IPS-20b (cell line): ENCODE results near the gene DSCAML1.

ENCODE experiments used
- H3K27ac ChIP-seq: one replicate; pipeline ENCODE4 v1.5.1; 2013; ENCODE audit warnings: low read length
- H3K27me3 ChIP-seq: 2 replicates; pipeline ENCODE4 v1.6.1; 2013; ENCODE audit warnings: mild to moderate bottlenecking, low read length, inconsistent platforms; ENCODE audit not compliant: insufficient read depth
- H3K36me3 ChIP-seq: 2 replicates; pipeline ENCODE4 v1.6.1; 2013; ENCODE audit warnings: low read depth, mild to moderate bottlenecking, inconsistent platforms, low read length, moderate library complexity; ENCODE audit not compliant: insufficient read depth
- H3K4me1 ChIP-seq: 2 replicates; pipeline ENCODE4 v1.6.1; 2013; ENCODE audit warnings: mild to moderate bottlenecking, control low read depth, inconsistent platforms, low read length, moderate library complexity; ENCODE audit not compliant: insufficient read depth
- H3K4me3 ChIP-seq: 2 replicates; pipeline ENCODE4 v1.5.1; 2013; ENCODE audit warnings: mild to moderate bottlenecking, low read length, inconsistent platforms
- H3K9ac ChIP-seq: 2 replicates; pipeline ENCODE4 v1.6.1; 2013; ENCODE audit warnings: low read depth, mild to moderate bottlenecking, inconsistent platforms, low read length, moderate library complexity
- H3K9me3 ChIP-seq: 2 replicates; pipeline ENCODE4 v1.6.1; 2013; ENCODE audit warnings: mild to moderate bottlenecking, low read depth, low read length, inconsistent platforms; ENCODE audit not compliant: insufficient read depth

The DSCAML1 gene

DNA sequence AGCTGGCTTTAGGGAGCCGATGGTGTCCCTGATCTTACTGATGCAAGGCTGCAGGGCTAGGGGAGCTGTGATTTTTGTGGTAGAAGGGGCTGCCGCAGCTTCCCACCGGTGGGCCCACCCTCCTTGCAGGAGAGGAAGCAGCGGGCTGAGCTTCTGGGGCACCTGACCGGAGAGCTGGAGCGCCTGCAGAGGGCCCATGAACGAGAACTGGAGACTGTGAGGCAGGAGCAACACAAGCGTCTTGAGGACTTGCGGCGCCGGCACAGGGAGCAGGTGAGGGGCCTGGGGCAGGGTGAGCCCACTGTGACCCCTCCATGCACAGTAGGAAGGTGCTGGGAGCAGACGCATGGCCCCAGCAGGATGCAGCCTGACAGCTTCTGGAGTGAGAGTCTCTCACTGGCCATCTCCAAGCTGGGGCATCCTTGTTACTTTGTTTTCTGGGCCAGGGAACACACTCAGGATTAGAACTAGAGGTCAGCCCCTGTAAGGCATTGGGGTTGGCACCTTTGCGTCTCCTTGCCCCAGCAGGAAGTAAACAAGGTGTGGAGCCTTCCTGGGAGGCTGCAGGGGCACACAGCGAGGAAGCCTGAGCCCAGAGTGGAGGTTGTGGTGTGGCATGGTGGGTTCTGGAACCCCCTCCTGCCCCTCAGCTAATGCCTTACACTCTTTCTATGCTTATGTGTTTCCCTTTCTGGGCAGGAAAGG, 402.6 kb downstream of the DSCAML1 start:
- H3K27me3 ChIP-seq = no peaks in the 10 kb centered on the region
- H3K36me3 ChIP-seq = peaks cover 68% of the 10 kb centered on the region
- H3K27ac ChIP-seq = no peak overlapping the region
- no peak overlapping the region for H3K4me3 ChIP-seq
- no peaks in the 10 kb centered on the region for H3K4me1 ChIP-seq
- peaks cover 14% of the 10 kb centered on the region for H3K9me3 ChIP-seq
- no peak overlapping the region for H3K9ac ChIP-seq

DNA sequence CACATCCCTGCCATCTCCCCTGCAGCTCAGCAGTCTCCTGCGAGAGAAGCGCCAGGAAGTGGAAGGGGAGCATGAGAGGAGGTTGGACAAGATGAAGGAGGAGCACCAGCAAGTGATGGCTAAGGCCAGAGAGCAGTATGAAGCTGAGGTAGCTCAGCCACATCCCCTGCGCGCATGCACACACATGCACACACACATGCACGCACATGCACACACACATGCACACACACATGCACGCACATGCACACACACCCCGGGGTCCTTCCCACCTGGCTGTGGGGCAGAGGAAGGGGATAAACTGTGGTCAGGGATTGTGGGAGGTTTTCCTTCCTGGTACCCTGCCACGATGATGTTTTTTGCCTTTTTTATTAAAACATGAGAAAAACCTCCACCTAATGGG, 404.0 kb downstream of the DSCAML1 start:
- Histone ChIP-seq H3K4me1 (no peaks in the 10 kb centered on the region), H3K4me3 (no peak overlapping the region), H3K9me3 (peaks cover 6% of the 10 kb centered on the region; the same call in 1 of the 2 replicates), H3K27ac (no peak overlapping the region), H3K36me3 (peaks cover 64% of the 10 kb centered on the region), H3K9ac (no peak overlapping the region), H3K27me3 (no peaks in the 10 kb centered on the region)

DNA sequence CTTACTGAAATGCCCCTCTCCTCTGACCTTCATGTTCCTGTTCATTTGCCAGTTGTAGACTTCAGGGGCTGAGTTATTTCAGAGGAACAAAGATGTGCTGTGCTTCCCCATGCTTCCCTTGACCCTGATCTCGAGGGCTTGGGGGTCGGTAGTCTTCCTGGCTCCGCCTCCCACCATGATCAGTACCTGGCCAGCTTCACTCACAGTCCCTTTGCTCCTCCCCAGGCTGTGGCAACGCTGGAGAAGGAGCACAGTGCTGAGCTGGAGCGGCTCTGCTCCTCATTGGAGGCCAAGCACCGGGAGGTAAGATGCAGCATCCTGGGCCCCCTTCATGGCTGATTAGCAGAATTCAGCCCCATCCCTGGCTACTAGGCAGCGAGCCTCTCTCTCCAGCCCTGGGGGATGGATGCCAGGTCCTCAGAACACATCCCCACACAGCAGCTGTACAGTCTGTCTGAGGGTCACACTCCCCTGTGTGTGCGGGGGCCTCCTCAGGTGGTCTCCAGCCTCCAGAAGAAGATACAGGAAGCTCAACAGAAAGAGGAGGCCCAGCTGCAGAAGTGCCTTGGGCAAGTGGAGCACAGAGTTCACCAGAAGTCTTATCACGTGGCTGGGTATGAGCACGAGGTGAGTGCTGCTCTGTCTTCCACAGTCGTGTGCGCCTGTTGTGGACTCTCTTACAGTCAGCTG, 404.9 kb downstream of the DSCAML1 start:
- H3K36me3 ChIP-seq = peaks cover 64% of the 10 kb centered on the region
- no peaks in the 10 kb centered on the region for H3K27me3 ChIP-seq
- no peak overlapping the region for H3K9ac ChIP-seq
- H3K9me3 ChIP-seq = no peaks in the 10 kb centered on the region
- H3K27ac ChIP-seq = no peak overlapping the region
- no peak overlapping the region for H3K4me3 ChIP-seq
- no peaks in the 10 kb centered on the region for H3K4me1 ChIP-seq

DNA sequence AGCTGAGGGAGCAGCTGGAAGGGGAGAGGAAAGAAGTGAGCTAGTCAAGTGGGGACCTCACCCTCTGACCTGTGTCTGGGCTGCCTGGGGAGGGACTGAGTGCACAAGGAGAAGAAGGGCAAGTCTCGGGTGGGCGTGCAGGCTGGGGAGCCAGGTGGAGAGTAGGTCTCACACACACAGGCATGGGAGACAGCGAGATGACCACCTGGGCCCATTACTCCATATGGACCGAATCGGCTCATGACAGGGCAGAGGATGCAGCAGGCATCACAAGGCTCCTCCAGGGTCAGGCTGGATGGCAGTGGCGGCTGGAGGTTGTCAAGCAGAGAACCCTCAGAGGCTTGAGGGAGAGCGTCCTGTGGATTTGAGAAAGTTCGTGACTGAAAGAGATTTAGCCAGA, 405.8 kb downstream of the DSCAML1 start:
- Histone ChIP-seq H3K4me1 (no peaks in the 10 kb centered on the region), H3K9me3 (no peaks in the 10 kb centered on the region), H3K4me3 (no peak overlapping the region), H3K36me3 (peaks cover 54% of the 10 kb centered on the region), H3K27ac (no peak overlapping the region), H3K9ac (no peak overlapping the region), H3K27me3 (no peaks in the 10 kb centered on the region)

DNA sequence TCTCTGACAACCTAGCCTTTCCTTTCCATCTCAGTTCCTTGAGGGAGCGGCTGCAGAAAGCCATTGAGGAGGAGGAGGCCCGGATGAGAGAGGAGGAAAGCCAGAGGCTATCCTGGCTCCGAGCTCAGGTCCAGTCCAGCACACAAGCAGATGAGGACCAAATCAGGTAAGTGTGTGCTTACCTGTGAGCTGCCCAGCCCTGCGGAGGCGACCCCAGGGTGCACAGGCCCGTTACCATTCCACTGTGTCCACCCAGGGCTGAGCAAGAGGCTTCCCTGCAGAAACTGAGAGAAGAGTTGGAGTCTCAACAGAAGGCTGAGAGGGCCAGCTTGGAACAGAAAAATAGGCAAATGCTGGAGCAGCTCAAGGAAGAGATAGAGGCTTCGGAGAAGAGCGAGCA, 406.3 kb downstream of the DSCAML1 start:
- Histone ChIP-seq H3K4me1 (no peaks in the 10 kb centered on the region), H3K27ac (no peak overlapping the region), H3K9me3 (no peaks in the 10 kb centered on the region), H3K4me3 (no peak overlapping the region), H3K27me3 (no peaks in the 10 kb centered on the region), H3K36me3 (peaks cover 51% of the 10 kb centered on the region), H3K9ac (no peak overlapping the region)

DNA sequence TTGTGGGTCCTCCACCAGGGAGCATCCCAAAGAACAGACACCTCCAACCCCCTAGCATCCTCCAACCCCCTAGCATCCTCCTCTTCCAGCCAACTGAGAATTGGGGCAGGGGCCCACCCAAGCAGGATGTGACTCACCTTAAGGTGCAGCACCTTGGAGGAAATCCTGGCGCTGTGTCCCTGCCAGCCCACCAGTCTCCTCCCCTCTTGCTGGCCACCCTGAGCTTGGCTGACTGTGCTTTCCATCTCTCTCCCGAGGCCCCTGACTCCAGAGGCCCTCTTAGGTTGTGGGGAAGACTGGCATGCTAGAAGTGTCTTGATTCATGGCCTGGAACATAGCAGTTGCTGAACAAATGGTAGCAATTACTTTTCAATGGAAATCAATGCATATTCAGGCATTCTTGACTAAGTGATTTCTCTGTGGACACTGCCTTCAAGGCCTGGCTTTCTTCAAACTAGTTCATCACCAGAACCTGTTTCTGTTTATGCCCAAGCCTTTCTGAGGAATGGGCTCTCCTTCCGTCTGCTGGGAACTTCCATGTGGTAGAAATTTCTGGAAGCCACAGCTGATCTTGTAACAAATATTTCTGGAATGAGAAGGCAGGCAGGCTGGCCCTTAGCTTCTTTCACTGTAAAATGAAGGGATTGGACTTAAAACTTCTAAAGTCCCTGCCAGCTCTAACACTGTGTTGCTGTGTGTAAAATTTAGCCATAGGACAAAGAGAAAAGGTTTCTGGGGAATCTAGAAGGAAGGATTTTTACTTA, 408.8 kb downstream of the DSCAML1 start:
- Histone ChIP-seq H3K27me3 (no peaks in the 10 kb centered on the region), H3K9ac (no peak overlapping the region), H3K27ac (no peak overlapping the region), H3K36me3 (peaks cover 38% of the 10 kb centered on the region), H3K9me3 (no peaks in the 10 kb centered on the region), H3K4me3 (no peak overlapping the region), H3K4me1 (no peaks in the 10 kb centered on the region)

GRCh38 chr11:117385906-117386305, 411.1 kb downstream of the DSCAML1 start:
- Histone ChIP-seq H3K9me3 (no peaks in the 10 kb centered on the region), H3K9ac (no peak overlapping the region), H3K4me1 (0 out of 2 replicates have a peak, but pooled peaks cover 3% of the 10 kb centered on the region), H3K27me3 (no peaks in the 10 kb centered on the region), H3K4me3 (no peak overlapping the region), H3K27ac (no peak overlapping the region), H3K36me3 (peaks cover 32% of the 10 kb centered on the region)

DNA sequence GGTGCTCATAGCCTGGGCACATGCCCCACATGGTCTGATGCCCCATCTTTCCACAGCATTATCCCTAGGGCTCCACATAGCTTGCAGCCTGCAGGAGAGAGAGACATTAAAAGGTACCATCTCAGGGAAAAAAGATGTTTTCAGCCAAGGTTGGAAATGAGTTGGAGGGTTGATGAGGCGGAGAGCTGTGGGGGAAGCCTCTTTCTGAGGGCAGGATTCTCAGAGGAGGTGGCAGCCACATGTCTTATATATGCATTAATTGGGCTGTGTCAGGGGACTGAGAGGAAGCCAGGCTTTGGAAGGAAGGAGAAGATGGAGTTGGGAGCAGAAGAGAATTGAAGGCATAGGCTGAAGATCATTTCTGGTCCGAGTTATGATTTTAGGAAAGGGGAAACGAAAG, 411.5 kb downstream of the DSCAML1 start:
- H3K27ac ChIP-seq = no peak overlapping the region
- H3K27me3 ChIP-seq = no peaks in the 10 kb centered on the region
- H3K9me3 ChIP-seq = no peaks in the 10 kb centered on the region
- no peak overlapping the region for H3K4me3 ChIP-seq
- H3K4me1 ChIP-seq = 0 out of 2 replicates have a peak, but pooled peaks cover 3% of the 10 kb centered on the region
- peaks cover 32% of the 10 kb centered on the region for H3K36me3 ChIP-seq
- H3K9ac ChIP-seq = no peak overlapping the region

- Histone ChIP-seq H3K4me3 (no peak overlapping the region), H3K9ac (no peak overlapping the region), H3K36me3 (peaks cover 32% of the 10 kb centered on the region), H3K9me3 (no peaks in the 10 kb centered on the region), H3K27me3 (no peaks in the 10 kb centered on the region), H3K27ac (no peak overlapping the region), H3K4me1 (0 out of 2 replicates have a peak, but pooled peaks cover 3% of the 10 kb centered on the region)
Observed at GRCh38 chr11:117384045-117384444, 413.0 kb downstream of the DSCAML1 start.

GRCh38 chr11:117382746-117383145, 414.3 kb downstream of the DSCAML1 start:
- Histone ChIP-seq H3K36me3 (peaks cover 26% of the 10 kb centered on the region; the same call in 1 of the 2 replicates), H3K9ac (no peak overlapping the region), H3K4me3 (no peak overlapping the region), H3K9me3 (no peaks in the 10 kb centered on the region), H3K27me3 (no peaks in the 10 kb centered on the region), H3K4me1 (0 out of 2 replicates have a peak, but pooled peaks cover 3% of the 10 kb centered on the region), H3K27ac (no peak overlapping the region)

- Histone ChIP-seq H3K4me1 (0 out of 2 replicates have a peak, but pooled peaks cover 3% of the 10 kb centered on the region), H3K27me3 (no peaks in the 10 kb centered on the region), H3K36me3 (peaks cover 21% of the 10 kb centered on the region; the same call in 1 of the 2 replicates), H3K27ac (no peak overlapping the region), H3K9ac (no peak overlapping the region), H3K4me3 (no peak overlapping the region), H3K9me3 (no peaks in the 10 kb centered on the region)
Observed at GRCh38 chr11:117381481-117382387, 415.3 kb downstream of the DSCAML1 start.
